ENCODE data around the gene KLHL29. TPM values are rescaled to one million over a fixed set of nuclear protein-coding genes. Genes with fewer than 3 reads are reported as not detected.

Gene KLHL29
- total RNA-seq, 1 donor from 2014 or later: 23.6 TPM

DNA sequence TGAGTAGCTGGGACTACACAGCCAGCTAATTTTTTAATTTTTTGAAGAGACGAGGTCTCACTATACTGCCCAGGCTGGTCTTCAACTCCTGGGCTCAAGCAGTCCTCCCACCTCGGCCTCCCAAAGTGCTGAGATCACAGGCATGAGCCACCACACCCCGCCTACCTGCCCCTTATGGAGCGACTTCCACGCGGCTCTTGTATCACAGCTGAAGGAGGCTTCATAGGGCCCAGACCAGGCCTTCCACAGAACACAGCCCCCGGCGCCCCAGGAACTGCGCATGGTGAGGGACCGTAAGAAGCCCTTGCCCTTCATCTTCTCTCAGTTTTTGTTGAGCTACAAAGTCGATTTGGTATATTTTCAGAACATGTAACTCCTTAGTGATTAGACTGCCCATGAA lies 220.3 kb downstream of the KLHL29 start:
- DNase-seq (ENCODE audit: low spot score): no peak

DNA sequence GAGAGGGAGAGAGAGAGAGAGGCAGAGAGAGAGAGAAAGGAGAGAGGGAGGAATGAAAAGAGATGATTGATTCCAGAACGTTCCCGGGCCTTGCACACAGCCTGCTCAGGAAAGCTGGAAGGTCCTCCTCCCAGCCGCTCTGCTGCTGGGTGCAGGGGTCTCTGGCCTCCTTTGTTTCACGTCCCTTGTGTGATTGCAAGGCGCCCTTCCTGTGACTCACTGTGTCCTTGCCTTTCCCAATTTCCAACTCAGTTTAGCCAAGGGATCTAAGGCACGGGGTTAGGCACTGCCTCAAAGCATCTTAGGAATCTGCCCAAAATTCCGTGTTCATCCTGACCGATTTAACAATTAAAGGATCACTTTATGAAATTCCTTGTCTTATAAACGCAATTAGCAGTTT lies 221.2 kb downstream of the KLHL29 start:
- no peak for DNase-seq (ENCODE audit: low spot score)

- no peak for DNase-seq (ENCODE audit: low spot score)
Observed at GRCh38 chr2:23606968-23607367, 222.0 kb downstream of the KLHL29 start.

GRCh38 chr2:23607925-23608324 lies 222.9 kb downstream of the KLHL29 start:
- no peak for DNase-seq (ENCODE audit: low spot score)

DNA sequence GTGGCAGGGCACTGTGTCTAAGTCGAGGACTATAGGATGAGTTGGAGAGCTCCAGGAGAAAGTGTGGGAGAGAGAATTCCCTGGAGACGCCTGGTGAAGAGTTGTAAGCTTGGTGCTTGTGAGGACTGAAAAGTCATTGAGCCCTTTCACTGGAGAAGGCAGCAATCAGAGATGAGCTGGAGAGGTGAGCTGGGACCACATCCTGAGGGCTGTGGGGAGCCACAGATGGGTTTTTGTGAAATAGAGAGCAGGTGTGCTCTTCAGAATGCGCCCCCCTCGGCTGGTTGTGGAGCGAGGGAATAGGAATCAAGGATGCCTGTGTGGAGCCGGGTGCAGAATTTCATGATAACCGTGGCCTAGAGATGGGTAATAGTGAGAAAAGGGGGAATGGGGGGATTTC lies 224.3 kb downstream of the KLHL29 start:
- DNase-seq (ENCODE audit: low spot score): no peak

GRCh38 chr2:23611839-23612238 lies 226.9 kb downstream of the KLHL29 start:
- no peak for DNase-seq (ENCODE audit: low spot score)

GRCh38 chr2:23614701-23615100 lies 229.7 kb downstream of the KLHL29 start:
- DNase-seq (ENCODE audit: low spot score): no peak

GRCh38 chr2:23615216-23616020 lies 230.4 kb downstream of the KLHL29 start:
- no peak for DNase-seq (ENCODE audit: low spot score)

DNA sequence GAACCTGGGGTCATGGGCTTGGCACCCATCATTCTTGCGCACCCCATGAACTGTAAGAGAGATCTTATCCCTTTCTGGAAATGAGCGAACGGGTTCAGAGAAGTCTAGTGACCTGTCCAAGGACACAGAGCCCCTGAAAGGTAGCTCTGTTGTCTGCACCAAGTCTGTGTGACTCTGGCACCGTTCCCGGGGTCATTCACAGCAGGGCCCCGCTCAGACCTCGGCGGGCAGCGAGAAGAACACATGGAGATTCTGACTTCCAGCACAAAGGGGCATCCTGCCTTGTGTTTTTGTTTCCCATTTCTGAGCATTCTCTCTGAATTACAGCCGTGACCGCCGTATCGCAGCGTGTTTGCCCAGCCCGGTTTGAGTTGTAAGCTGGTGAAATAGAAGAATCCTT lies 231.7 kb downstream of the KLHL29 start:
- no peak for DNase-seq (ENCODE audit: low spot score)

- DNase-seq (ENCODE audit: low spot score): no peak
Observed at GRCh38 chr2:23617167-23617810, 232.3 kb downstream of the KLHL29 start.

DNA sequence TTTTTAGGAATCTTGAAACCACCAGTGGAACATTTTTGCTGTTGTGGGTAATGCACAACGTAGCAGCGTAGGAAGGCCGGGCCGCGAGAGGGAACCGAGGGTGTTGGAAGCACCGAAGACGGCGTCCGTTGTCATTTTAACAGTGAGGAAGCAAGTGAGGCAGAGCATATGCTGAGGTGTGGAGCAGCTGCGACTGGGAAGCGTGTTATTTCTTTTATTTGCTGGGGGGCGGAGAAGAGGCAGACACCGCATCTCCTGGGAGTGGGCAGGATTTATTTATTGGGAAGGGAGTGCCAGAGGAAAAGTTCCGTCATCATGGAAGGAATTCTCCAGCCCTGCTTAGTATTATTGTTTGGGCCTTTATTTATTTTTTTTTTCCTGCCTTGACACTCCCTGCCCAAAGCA lies 232.8 kb downstream of the KLHL29 start:
- no peak for DNase-seq (ENCODE audit: low spot score)

- DNase-seq (ENCODE audit: low spot score): no peak
Observed at GRCh38 chr2:23618265-23618664, 233.3 kb downstream of the KLHL29 start.

DNA sequence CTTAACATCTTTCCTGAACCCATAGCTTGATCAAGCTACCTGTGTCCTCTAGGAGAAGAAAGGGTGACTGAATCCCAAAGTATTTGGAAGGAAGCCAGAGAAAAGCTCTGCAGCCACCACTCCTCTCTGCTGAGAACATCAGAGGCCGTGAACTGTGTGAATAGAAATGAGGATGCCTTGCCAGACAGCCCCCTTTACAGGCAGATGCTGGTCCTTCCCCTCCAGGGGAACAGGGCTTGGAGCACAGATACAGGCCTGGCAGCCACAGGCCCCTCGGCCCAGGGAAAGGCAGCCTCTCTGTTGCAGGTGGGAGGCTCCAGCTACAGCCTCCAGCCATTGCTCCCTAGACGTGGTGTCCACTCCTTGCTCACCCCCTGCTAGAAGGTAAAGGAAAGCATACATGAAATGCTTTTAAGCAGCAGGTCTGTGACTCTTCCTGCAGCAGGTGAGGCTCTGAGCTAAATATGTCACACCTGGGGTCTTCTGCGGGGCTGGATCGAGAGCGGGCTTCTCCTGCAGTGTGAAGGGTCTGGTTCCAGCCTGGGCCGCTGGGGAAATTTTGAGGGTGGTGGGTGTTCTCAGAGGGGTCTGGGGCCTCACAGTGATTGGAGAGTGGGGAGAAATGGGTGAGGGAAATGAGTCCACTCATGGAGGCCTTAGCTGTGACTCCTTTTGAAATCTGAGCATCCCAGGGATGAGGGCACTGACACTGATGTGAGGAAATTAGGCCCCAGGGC lies 234.0 kb downstream of the KLHL29 start:
- DNase-seq (ENCODE audit: low spot score): no peak

GRCh38 chr2:23619941-23620340 lies 235.0 kb downstream of the KLHL29 start:
- DNase-seq (ENCODE audit: low spot score): no peak

DNA sequence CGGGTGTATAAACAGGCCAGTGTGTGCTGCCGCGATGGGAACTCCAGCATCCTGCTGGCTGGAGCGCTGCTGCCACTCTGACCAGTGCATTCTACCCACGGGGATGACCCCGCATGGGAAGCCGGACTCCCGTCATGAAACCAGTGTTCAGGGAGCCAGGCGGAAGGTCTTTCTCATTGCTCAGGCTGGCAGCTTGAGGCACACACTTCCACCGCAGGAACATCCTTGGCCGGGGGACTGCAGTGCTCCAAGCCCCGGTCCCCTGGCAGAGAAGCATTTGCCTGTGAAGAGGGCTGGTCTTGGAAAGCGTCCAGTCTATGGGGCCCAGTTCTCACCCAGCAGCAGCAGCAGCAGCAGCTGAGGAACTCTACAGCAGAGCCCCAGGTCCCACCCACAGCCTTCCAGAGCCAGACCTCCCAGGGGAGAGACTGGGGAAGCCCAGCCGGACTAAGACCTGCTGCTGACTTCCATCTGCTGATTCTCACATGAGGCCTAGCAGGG lies 235.9 kb downstream of the KLHL29 start:
- no peak for DNase-seq (ENCODE audit: low spot score)

GRCh38 chr2:23621616-23622015 lies 236.6 kb downstream of the KLHL29 start:
- DNase-seq (ENCODE audit: low spot score): no peak

- no peak for DNase-seq (ENCODE audit: low spot score)
Observed at GRCh38 chr2:23622466-23622865, 237.5 kb downstream of the KLHL29 start.

- no peak for DNase-seq (ENCODE audit: low spot score)
Observed at GRCh38 chr2:23622966-23623675, 238.1 kb downstream of the KLHL29 start.

GRCh38 chr2:23624378-23624777 lies 239.4 kb downstream of the KLHL29 start:
- no peak for DNase-seq (ENCODE audit: low spot score)

GRCh38 chr2:23624915-23625314 lies 239.9 kb downstream of the KLHL29 start:
- DNase-seq (ENCODE audit: low spot score): no peak

DNA sequence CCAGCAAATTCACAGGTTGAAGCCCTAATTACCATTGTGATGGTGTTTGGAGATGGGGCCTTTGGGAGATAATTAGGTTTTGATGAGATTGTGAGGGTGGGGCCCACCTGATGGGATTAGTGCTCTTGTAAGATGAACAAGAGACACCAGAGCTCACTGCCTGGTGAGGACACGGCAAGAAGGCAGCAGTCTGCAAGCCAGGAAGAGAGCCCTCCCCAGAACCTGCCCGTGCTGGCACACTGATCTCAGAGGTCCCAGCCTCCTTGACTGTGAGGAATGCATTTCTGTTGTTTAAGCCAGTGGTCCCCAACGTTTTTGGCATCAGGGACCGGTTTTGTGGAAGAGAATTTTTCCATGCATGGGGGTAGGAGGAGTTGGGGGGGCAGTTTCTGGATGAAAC lies 240.7 kb downstream of the KLHL29 start:
- no peak for DNase-seq (ENCODE audit: low spot score)
